CD8-positive, alpha-beta memory T cell (primary cell): ENCODE results near the gene TLK2. TPM values are rescaled to one million over a fixed set of nuclear protein-coding genes. Genes with fewer than 3 reads are reported as not detected.
A peak's percentile ranks its signal among the peaks of the same experiment; 100 is the strongest.
"Not testable (repeated sequence)": the region's sequence is repeated elsewhere in the genome, so short reads cannot be mapped to it uniquely, and the experiment has no call there.

Experiments
- CTCF ChIA-PET: fragments of 350-600 bp; sonication (Branson Sonifier 250); formaldehyde crosslinking; loops from one replicate; lab custom pipeline; 2021; ENCODE audit warnings: antibody characterized with exemption; lab: Charles Lee
- POLR2A ChIA-PET: fragments of 350-600 bp; sonication (Branson Sonifier 250); formaldehyde crosslinking; loops from one replicate; lab custom pipeline; 2021; ENCODE audit warnings: antibody characterized with exemption; lab: Charles Lee
- DNase-seq, 5 donors: peaks; one replicate each; pipeline versions ENCODE4 v3.0.0 to v3.0.0-alpha.2; 2020 to 2022; ENCODE audit warnings: mixed read lengths in 1 of 5
- H3K27ac ChIP-seq: one replicate; pipeline ENCODE4 v1.7.0; 2013; ENCODE audit warnings: low read depth, mild to moderate bottlenecking, low read length, moderate library complexity
- H3K27me3 ChIP-seq: 2 replicates; pipeline ENCODE4 v1.7.0; 2013; ENCODE audit warnings: low read length, mild to moderate bottlenecking; ENCODE audit not compliant: insufficient read depth, poor library complexity, severe bottlenecking
- H3K36me3 ChIP-seq: 2 replicates; pipeline ENCODE4 v1.7.0; 2013; ENCODE audit warnings: mild to moderate bottlenecking, low read length, moderate library complexity; ENCODE audit not compliant: insufficient read depth
- H3K4me1 ChIP-seq: 2 replicates; pipeline ENCODE4 v1.7.0; 2013; ENCODE audit warnings: mild to moderate bottlenecking, low read length, moderate library complexity; ENCODE audit not compliant: insufficient read depth
- H3K4me3 ChIP-seq: 2 replicates; pipeline ENCODE4 v1.7.0; 2013; ENCODE audit warnings: mild to moderate bottlenecking, low read length
- H3K9me3 ChIP-seq: 2 replicates; pipeline ENCODE4 v1.7.0; 2013; ENCODE audit warnings: mild to moderate bottlenecking, low read length
- H3K27ac Mint-ChIP-seq, 8 donors: one replicate each; pipeline ENCODE4 v1.8.0; 2020 to 2021; ENCODE audit warnings: mixed read lengths in 8 of 8, mild to moderate bottlenecking in 6 of 8, inconsistent platforms in 3 of 8, moderate library complexity in 3 of 8
- H3K27me3 Mint-ChIP-seq, 2 donors: one replicate each; pipeline ENCODE4 v1.8.0; 2020 to 2021; ENCODE audit warnings: mixed read lengths in 2 of 2, mild to moderate bottlenecking in 1 of 2, moderate library complexity in 1 of 2
- H3K36me3 Mint-ChIP-seq, 3 donors: one replicate each; pipeline ENCODE4 v1.8.0; 2020 to 2021; ENCODE audit warnings: mixed read lengths in 3 of 3, inconsistent platforms in 1 of 3, mild to moderate bottlenecking in 1 of 3
- H3K4me1 Mint-ChIP-seq, 3 donors: one replicate each; pipeline ENCODE4 v1.8.0; 2020 to 2021; ENCODE audit warnings: mixed read lengths in 3 of 3, inconsistent platforms in 1 of 3, mild to moderate bottlenecking in 1 of 3
- H3K4me3 Mint-ChIP-seq, 7 donors: one replicate each; pipeline ENCODE4 v1.8.0; 2020 to 2021; ENCODE audit warnings: mixed read lengths in 7 of 7, mild to moderate bottlenecking in 6 of 7, moderate library complexity in 4 of 7, inconsistent platforms in 2 of 7
- H3K9me3 Mint-ChIP-seq, 5 donors: one replicate each; pipeline ENCODE4 v1.8.0; 2020 to 2022; ENCODE audit warnings: mixed read lengths in 5 of 5, mild to moderate bottlenecking in 3 of 5, moderate library complexity in 2 of 5, inconsistent platforms in 1 of 5
- polyA plus RNA-seq: library from polyadenylated mRNA; unstranded; fragments of 300-500 nt; fragmentation: Illumina TruSeq; gene quantifications from one replicate; pipeline ENCODE4 v1.2.3, GENCODE V29; 2021
- total RNA-seq, 2 experiments: library from RNA; stranded (reverse); gene quantifications; one replicate each; pipeline ENCODE4 v1.2.3, GENCODE V29; 2021

Gene TLK2
- total and polyA plus RNA-seq, 3 experiments from 2014 or later = 13.3 to 43.4 (median 41.9) TPM

GRCh38 chr17:62588109-62588508 lies 109.5 kb downstream of the TLK2 start:
- Histone ChIP-seq H3K27me3 (no peaks in the 10 kb centered on the region), H3K9me3 (no peaks in the 10 kb centered on the region), H3K36me3 (peaks cover 11% of the 10 kb centered on the region), H3K4me1 (no peaks in the 10 kb centered on the region), H3K27ac (no peak overlapping the region), H3K4me3 (no peak overlapping the region)
- no peaks in the 10 kb centered on the region for H3K9me3 Mint-ChIP-seq
- H3K36me3 Mint-ChIP-seq = peaks cover 6 to 79% (median 24%) of the 10 kb centered on the region in 3 donors
- H3K27ac Mint-ChIP-seq = peak overlapping the region in 3 of 8 donors; percentile 17 to 89 (median 68)
- DNase-seq = no peak
- CTCF ChIA-PET = no interaction called here
- no peak overlapping the region for H3K4me3 Mint-ChIP-seq
- POLR2A ChIA-PET = no interaction called here
- H3K27me3 Mint-ChIP-seq = no peaks in the 10 kb centered on the region
- peaks cover 0 to 2% (median 0%) of the 10 kb centered on the region in 3 donors for H3K4me1 Mint-ChIP-seq

- no peak for DNase-seq
- Mint-ChIP-seq H3K27ac (no peak overlapping the region), H3K36me3 (peaks cover 12 to 70% (median 25%) of the 10 kb centered on the region in 3 donors), H3K4me3 (no peak overlapping the region), H3K4me1 (peaks cover 0 to 2% (median 0%) of the 10 kb centered on the region in 3 donors), H3K9me3 (no peaks in the 10 kb centered on the region), H3K27me3 (no peaks in the 10 kb centered on the region)
- H3K4me1 ChIP-seq = no peaks in the 10 kb centered on the region
- no peak overlapping the region for H3K4me3 ChIP-seq
- peaks cover 17% of the 10 kb centered on the region for H3K36me3 ChIP-seq
- H3K27ac ChIP-seq = no peak overlapping the region
- H3K27me3 ChIP-seq = no peaks in the 10 kb centered on the region
- H3K9me3 ChIP-seq = no peaks in the 10 kb centered on the region
- CTCF ChIA-PET = no interaction called here
- POLR2A ChIA-PET = no interaction called here
Measured at GRCh38 chr17:62591333-62591732, 112.7 kb downstream of the TLK2 start.

DNA sequence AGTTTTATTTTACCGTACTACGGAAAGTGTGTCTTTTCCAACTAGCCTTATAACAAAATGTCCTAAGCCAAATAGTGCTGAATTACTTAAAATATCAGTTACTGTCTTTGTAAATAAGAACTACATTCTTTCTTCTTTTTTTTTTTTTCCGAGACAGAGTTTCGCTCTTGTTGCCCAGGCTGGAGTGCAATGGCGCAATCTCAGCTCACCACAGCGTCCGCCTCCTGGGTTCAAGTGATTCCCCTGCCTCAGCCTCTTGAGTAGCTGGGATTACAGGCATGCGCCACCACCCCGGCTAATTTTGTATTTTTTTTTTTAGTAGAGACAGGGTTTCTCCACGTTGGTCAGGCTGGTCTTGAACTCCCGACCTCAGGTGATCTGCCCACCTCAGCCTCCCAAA lies 113.2 kb downstream of the TLK2 start:
- H3K9me3 ChIP-seq, H3K9me3 Mint-ChIP-seq, POLR2A ChIA-PET, H3K27me3 Mint-ChIP-seq, H3K27me3 ChIP-seq, CTCF ChIA-PET, H3K27ac ChIP-seq, H3K4me3 ChIP-seq, H3K27ac Mint-ChIP-seq, H3K4me1 Mint-ChIP-seq, DNase-seq, H3K4me3 Mint-ChIP-seq, H3K4me1 ChIP-seq: not testable (repeated sequence)
- peaks cover 17 to 71% (median 28%) of the 10 kb centered on the region in 3 donors for H3K36me3 Mint-ChIP-seq
- peaks cover 20% of the 10 kb centered on the region for H3K36me3 ChIP-seq

DNA sequence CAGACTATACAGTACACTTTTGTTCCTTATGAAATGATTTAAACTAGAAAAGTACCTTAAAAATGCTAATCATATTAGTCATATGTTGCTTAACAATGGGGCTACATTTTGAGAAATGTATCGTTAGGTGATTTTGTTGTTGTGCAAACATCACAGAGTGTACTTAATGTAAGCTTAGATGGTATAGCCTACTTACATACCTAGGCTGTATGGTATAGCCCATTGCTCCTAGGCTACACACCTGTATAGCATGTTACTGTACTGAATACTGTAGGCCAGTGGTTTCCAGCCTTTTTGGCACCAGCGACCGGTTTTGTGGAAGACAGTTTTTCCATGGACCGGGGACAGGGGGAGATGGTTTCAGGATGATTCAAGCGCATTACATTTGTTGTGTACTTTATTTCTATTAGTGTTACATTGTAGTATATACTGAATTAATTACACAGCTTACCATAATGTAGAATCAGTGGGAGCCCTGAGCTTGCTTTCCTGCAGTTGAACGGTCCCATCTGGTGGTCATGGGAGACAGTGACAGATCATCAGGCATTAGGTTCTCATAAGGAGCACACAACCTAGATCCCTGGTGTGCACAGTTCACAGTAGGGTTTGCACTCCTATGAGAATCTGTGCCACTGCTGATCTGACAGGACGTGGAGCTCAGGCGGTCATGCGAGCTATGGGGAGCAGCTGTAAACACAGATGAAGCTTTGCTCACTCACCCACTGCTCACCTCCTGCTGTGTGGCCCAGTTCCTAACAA lies 113.9 kb downstream of the TLK2 start:
- Histone ChIP-seq H3K27me3 (no peaks in the 10 kb centered on the region), H3K27ac (no peak overlapping the region), H3K4me1 (no peaks in the 10 kb centered on the region), H3K4me3 (no peak overlapping the region), H3K36me3 (peaks cover 21% of the 10 kb centered on the region), H3K9me3 (no peaks in the 10 kb centered on the region)
- no peaks in the 10 kb centered on the region for H3K27me3 Mint-ChIP-seq
- ChIA-PET CTCF (no interaction called here), POLR2A (no interaction called here)
- H3K36me3 Mint-ChIP-seq = peaks cover 24 to 71% (median 33%) of the 10 kb centered on the region in 3 donors
- H3K4me1 Mint-ChIP-seq = peaks cover 0 to 2% (median 0%) of the 10 kb centered on the region in 3 donors
- no peak overlapping the region for H3K27ac Mint-ChIP-seq
- no peak for DNase-seq
- H3K9me3 Mint-ChIP-seq = no peaks in the 10 kb centered on the region
- H3K4me3 Mint-ChIP-seq = no peak overlapping the region

GRCh38 chr17:62595484-62595883 lies 116.9 kb downstream of the TLK2 start:
- Mint-ChIP-seq H3K9me3 (no peaks in the 10 kb centered on the region), H3K4me3 (no peak overlapping the region), H3K27ac (no peak overlapping the region), H3K36me3 (peaks cover 18 to 79% (median 31%) of the 10 kb centered on the region in 3 donors), H3K4me1 (no peaks in the 10 kb centered on the region), H3K27me3 (no peaks in the 10 kb centered on the region)
- ChIA-PET CTCF (interaction anchor here (0.6 kb wide), 1 partner anchor 46 kb away, joined by 3 read pairs; no protein-coding TSS in a partner anchor), POLR2A (no interaction called here)
- H3K4me1 ChIP-seq = no peaks in the 10 kb centered on the region
- DNase-seq = no peak
- no peaks in the 10 kb centered on the region for H3K27me3 ChIP-seq
- H3K27ac ChIP-seq = no peak overlapping the region
- no peaks in the 10 kb centered on the region for H3K9me3 ChIP-seq
- H3K4me3 ChIP-seq = no peak overlapping the region
- H3K36me3 ChIP-seq = peaks cover 30% of the 10 kb centered on the region

DNA sequence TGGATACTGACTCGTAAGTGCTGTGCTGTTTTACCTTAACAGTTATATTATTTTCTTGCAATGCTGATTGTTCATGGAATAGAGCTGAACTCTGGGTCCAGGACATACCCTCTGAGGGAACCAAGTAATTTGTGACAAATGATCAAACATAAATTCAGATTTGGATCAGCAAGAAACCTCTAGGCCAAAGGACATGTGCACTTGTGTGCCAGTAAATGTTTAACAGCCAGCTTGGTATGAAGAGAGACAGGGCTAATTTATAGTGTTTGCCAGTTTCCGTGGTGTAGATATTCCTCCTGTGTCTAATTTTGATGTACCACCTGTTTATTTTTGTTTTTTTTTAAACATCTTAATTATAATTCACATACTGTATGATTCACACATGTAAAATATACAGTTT lies 118.0 kb downstream of the TLK2 start:
- Histone ChIP-seq H3K4me3 (no peak overlapping the region), H3K9me3 (no peaks in the 10 kb centered on the region), H3K27ac (no peak overlapping the region), H3K4me1 (no peaks in the 10 kb centered on the region), H3K27me3 (no peaks in the 10 kb centered on the region), H3K36me3 (peaks cover 33% of the 10 kb centered on the region)
- Mint-ChIP-seq H3K27ac (no peak overlapping the region), H3K4me1 (no peaks in the 10 kb centered on the region), H3K4me3 (no peak overlapping the region), H3K27me3 (no peaks in the 10 kb centered on the region), H3K36me3 (peaks cover 18 to 80% (median 34%) of the 10 kb centered on the region in 3 donors), H3K9me3 (no peaks in the 10 kb centered on the region)
- ChIA-PET CTCF (no interaction called here), POLR2A (no interaction called here)
- DNase-seq = no peak

GRCh38 chr17:62597150-62597549 lies 118.5 kb downstream of the TLK2 start:
- CTCF ChIA-PET = no interaction called here
- Mint-ChIP-seq H3K4me1 (no peaks in the 10 kb centered on the region), H3K27ac (no peak overlapping the region), H3K9me3 (no peaks in the 10 kb centered on the region), H3K36me3 (peaks cover 18 to 82% (median 34%) of the 10 kb centered on the region in 3 donors), H3K27me3 (no peaks in the 10 kb centered on the region), H3K4me3 (no peak overlapping the region)
- Histone ChIP-seq H3K9me3 (no peaks in the 10 kb centered on the region), H3K27ac (no peak overlapping the region), H3K4me3 (no peak overlapping the region), H3K27me3 (no peaks in the 10 kb centered on the region), H3K4me1 (no peaks in the 10 kb centered on the region), H3K36me3 (peaks cover 34% of the 10 kb centered on the region)
- no peak for DNase-seq
- POLR2A ChIA-PET = no interaction called here

DNA sequence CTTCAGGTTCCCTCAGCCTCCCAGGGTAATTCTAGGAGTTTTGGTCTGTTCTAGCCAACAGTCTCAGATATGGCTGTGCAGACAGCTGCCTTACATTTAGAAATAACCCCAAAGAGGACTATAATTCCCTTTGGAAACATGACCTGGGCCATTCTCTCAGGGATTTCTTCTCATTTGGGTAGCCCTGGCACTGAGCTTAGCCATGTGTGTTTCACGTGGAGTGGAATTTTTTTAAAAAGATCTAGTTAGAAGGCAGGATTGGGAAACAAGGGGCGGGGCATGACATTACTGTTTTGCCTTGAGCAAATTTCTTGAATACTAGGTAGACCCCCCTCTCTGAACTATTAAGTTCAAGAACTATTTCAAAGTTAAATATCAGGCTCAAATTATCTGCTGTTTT lies 119.3 kb downstream of the TLK2 start:
- H3K4me1 ChIP-seq = no peaks in the 10 kb centered on the region
- no peaks in the 10 kb centered on the region for H3K27me3 Mint-ChIP-seq
- H3K27me3 ChIP-seq = no peaks in the 10 kb centered on the region
- no peaks in the 10 kb centered on the region for H3K9me3 Mint-ChIP-seq
- no peak overlapping the region for H3K27ac ChIP-seq
- H3K9me3 ChIP-seq = no peaks in the 10 kb centered on the region
- peak overlapping the region in 1 of 8 donors; percentile 38 for H3K27ac Mint-ChIP-seq
- no peak for DNase-seq
- H3K36me3 Mint-ChIP-seq = peaks cover 18 to 82% (median 35%) of the 10 kb centered on the region in 3 donors
- no peak overlapping the region for H3K4me3 Mint-ChIP-seq
- CTCF ChIA-PET = no interaction called here
- H3K4me1 Mint-ChIP-seq = no peaks in the 10 kb centered on the region
- H3K4me3 ChIP-seq = no peak overlapping the region
- POLR2A ChIA-PET = no interaction called here
- H3K36me3 ChIP-seq = peaks cover 40% of the 10 kb centered on the region
